ENCODE results near the gene KCTD7. TPM values are rescaled to one million over a fixed set of nuclear protein-coding genes. Genes with fewer than 3 reads are reported as not detected.
"Not testable (repeated sequence)": the region's sequence is repeated elsewhere in the genome, so short reads cannot be mapped to it uniquely, and the experiment has no call there.

Gene KCTD7
- total RNA-seq, 2 donors from 2014 or later = 12.2 to 14.9 TPM

DNA sequence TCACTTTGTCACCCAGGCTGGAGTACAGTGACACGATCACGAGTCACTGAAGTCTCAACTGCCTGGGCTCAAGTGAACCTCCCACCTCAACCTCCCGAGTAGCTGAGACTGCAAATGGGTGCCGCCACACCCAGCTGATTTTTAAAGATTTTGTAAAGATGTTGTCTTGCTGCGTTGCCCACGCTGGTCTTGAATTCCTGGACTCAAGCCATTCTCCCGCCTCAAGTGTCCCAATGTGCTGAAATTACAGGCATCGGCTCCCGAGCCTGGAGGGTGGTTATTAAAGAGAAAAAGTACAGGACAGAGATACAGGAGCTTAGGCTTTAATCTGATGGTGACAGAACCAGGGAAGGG is 55.1 kb downstream of the KCTD7 start:
- Mint-ChIP-seq H3K27me3 (ENCODE audit: low read depth) (no peaks in the 10 kb centered on the region), H3K4me3 (peak overlapping the region in 1 of 2 donors; percentile 44), H3K36me3 (ENCODE audit: insufficient read depth in 2 of 2) (peaks cover 7 to 8% of the 10 kb centered on the region in 2 donors), H3K4me1 (ENCODE audit: low read depth) (peaks cover 50% of the 10 kb centered on the region), H3K27ac (no peak overlapping the region), H3K9me3 (peaks cover 3 to 5% of the 10 kb centered on the region in 2 donors)
- ATAC-seq (replicated peaks in 1 of 2) (no peak), DNase-seq (no peak)

- not testable (repeated sequence) for H3K27me3 Mint-ChIP-seq (ENCODE audit: low read depth); DNase-seq; ATAC-seq (replicated peaks in 1 of 2); H3K4me3 Mint-ChIP-seq; H3K27ac Mint-ChIP-seq; H3K36me3 Mint-ChIP-seq (ENCODE audit: insufficient read depth in 2 of 2); H3K9me3 Mint-ChIP-seq
- H3K4me1 Mint-ChIP-seq (ENCODE audit: low read depth) = peaks cover 33% of the 10 kb centered on the region
Observed at GRCh38 chr7:66685663-66686062, 57.0 kb downstream of the KCTD7 start.

GRCh38 chr7:66687186-66687585 is 58.5 kb downstream of the KCTD7 start:
- DNase-seq (no peak), ATAC-seq (replicated peaks in 1 of 2) (no peak)
- H3K9me3 Mint-ChIP-seq = peaks cover 3 to 5% of the 10 kb centered on the region in 2 donors
- no peaks in the 10 kb centered on the region for H3K27me3 Mint-ChIP-seq (ENCODE audit: low read depth)
- peaks cover 4 to 8% of the 10 kb centered on the region in 2 donors for H3K36me3 Mint-ChIP-seq (ENCODE audit: insufficient read depth in 2 of 2)
- H3K4me1 Mint-ChIP-seq (ENCODE audit: low read depth) = peaks cover 21% of the 10 kb centered on the region
- H3K4me3 Mint-ChIP-seq = no peak overlapping the region
- H3K27ac Mint-ChIP-seq = no peak overlapping the region

DNA sequence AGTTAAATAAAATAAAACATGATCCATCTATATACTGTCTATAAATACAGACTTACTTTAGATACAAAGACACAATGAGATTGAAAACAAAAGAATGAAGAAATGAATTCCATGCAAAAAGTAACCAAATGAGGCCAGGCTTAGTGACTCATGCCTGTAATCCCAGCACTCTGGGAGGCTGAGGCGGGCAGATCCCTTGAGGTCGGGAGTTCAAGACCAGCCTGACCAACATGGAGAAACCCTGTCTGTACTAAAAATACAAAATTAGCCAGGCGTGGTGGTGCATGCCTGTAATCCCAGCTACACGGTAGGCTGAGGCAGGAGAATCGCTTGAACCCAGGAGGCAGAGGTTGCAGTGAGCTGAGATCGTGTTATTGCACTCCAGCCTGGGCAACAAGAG is 59.0 kb downstream of the KCTD7 start:
- peaks cover 21% of the 10 kb centered on the region for H3K4me1 Mint-ChIP-seq (ENCODE audit: low read depth)
- ATAC-seq (replicated peaks in 1 of 2); H3K9me3 Mint-ChIP-seq; H3K27ac Mint-ChIP-seq; H3K4me3 Mint-ChIP-seq; DNase-seq; H3K36me3 Mint-ChIP-seq (ENCODE audit: insufficient read depth in 2 of 2); H3K27me3 Mint-ChIP-seq (ENCODE audit: low read depth): not testable (repeated sequence)

GRCh38 chr7:66689081-66689480 is 60.4 kb downstream of the KCTD7 start:
- ATAC-seq (replicated peaks in 1 of 2) (no peak), DNase-seq (no peak)
- Mint-ChIP-seq H3K27ac (no peak overlapping the region), H3K4me3 (no peak overlapping the region), H3K27me3 (ENCODE audit: low read depth) (no peaks in the 10 kb centered on the region), H3K9me3 (peaks cover 3 to 5% of the 10 kb centered on the region in 2 donors), H3K36me3 (ENCODE audit: insufficient read depth in 2 of 2) (peaks cover 4 to 9% of the 10 kb centered on the region in 2 donors), H3K4me1 (ENCODE audit: low read depth) (peaks cover 6% of the 10 kb centered on the region)

DNA sequence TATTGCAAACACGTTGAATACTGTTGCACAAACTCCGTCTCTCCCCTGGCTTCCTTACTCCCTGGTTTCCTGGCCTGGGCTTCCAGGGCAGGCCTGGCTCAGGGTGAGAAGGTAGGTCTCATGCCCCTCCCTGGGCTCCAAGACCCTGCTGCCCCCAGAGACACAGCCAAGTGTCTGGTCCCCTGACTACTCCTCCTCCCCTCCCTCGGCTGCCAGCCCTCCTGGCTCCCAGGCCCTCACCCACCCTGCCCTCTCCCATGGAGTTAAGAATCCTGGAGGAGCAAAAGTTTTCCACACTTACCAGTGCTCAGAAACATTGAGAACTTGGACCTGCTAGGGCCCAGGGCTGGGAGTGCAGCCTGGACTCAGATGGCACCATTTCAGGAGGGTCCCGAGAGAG is 64.7 kb downstream of the KCTD7 start:
- ATAC-seq (replicated peaks in 1 of 2) = no peak
- Mint-ChIP-seq H3K9me3 (peaks cover 0 to 2% of the 10 kb centered on the region in 2 donors), H3K4me1 (ENCODE audit: low read depth) (no peaks in the 10 kb centered on the region), H3K27ac (no peak overlapping the region), H3K27me3 (ENCODE audit: low read depth) (no peaks in the 10 kb centered on the region), H3K36me3 (ENCODE audit: insufficient read depth in 2 of 2) (peaks cover under 1 to 5% of the 10 kb centered on the region in 2 donors), H3K4me3 (no peak overlapping the region)
- DNase-seq = no peak

Other genes starting within 250 kb of the KCTD7 start
- 10 to 100 TPM; 22.8 to 26.9 TPM for gene RABGEF1, start 111.9 kb downstream of the KCTD7 start, total RNA-seq

All from activated T-cell treated with anti-CD3 and anti-CD28 coated beads, Interleukin-2, amount 50 U/mL, for 72 hours (primary cell).